GM03348 (cell line): ENCODE results near the gene RAB9A.

Experiments
- DNase-seq: peaks from one replicate; pipeline ENCODE4 v3.0.0; 2012; ENCODE audit warnings: low spot score

The RAB9A gene

DNA sequence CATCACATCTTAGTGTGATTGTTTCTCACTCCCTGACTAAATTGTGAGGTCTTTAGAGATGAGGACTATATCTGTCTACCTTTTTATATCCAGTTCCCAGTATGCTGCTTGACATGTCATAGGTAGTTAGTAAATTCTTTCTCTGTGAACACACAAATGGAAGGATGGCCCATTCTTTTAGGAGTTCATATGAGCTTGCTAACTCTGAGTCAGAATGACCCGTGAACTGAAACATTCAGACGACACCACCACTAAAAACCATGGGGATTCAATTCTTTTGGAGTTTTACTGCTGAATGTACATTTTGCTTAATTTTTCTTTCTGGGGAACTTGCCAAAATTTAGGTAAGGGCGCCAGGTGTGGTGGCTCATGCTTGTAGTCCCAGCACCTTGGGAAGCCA is 59.6 kb downstream of the RAB9A start:
- DNase-seq = no peak

DNA sequence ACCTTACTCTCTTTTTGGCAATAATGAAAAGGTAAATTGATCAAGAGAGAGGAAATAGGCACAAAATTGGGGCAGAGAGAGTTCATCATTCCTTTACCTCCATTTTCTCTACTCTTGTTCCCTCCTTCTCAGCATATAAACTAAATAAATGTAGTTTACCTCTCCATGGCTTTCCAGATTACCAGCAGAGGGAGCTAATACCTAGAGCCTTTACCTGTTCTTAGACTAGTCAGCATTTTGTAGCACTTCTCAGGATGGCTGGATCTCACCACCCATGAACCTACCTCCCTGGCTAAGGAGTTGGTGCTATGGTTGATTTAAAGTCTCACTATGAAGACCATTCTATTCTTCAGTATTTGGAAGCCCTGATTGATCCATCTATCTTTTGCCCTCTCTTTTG is 61.3 kb downstream of the RAB9A start:
- DNase-seq = no peak

DNA sequence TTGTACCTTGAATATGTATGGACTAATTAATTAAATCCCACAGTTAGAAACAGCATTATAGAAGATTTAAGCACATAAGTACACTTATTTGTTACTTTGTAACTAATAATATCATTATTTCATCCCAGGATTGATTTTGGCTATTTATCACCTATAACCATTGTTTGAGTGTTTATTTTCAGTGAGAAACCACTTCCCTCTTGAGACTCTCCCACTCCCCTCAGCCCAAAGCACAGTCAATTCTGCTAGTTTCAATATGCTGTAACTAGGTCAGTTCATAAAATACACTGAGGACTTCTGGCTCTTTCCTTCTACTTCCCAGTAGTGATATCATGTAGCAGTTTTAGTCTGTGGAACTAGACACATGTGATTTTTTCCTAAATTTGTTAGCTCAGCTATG is 61.9 kb downstream of the RAB9A start:
- no peak for DNase-seq

DNA sequence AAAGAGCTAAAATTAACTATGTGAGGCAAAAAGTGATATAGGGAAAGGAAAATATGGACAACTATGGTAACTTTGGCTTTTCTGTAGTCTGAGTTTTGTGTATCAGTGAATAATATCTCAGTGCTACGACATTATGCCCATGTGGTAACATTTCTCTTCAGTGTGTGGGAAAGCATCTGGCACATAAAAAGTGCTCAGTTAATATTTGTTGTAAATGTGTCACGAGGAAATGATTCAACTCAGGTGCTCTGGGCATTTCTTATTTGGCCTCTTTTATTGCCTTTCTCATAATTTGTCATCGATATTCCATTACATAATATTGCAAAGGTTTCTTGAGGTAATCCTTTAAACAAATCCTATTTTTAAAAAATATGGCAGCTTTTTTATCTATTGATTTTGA is 63.2 kb downstream of the RAB9A start:
- no peak for DNase-seq

DNA sequence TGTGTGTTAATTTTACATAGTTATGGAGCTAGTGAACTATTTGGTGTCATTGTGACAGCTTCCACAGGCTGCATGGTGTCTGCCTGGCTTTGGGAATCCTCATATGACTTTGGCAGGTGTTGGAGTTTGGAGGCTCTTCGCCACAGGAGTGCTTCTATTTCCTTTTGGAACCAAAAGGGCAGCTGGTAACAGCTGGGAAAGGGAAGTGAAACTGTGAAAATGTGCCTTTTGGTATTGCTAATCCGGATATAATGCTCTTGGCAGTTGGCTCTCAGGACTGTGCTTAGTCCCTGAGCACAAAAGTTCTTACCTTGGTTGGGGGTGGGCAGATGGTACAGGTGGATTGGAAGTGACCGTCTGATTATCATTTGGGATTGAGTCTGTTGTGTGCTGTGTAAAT is 63.7 kb downstream of the RAB9A start:
- no peak for DNase-seq

DNA sequence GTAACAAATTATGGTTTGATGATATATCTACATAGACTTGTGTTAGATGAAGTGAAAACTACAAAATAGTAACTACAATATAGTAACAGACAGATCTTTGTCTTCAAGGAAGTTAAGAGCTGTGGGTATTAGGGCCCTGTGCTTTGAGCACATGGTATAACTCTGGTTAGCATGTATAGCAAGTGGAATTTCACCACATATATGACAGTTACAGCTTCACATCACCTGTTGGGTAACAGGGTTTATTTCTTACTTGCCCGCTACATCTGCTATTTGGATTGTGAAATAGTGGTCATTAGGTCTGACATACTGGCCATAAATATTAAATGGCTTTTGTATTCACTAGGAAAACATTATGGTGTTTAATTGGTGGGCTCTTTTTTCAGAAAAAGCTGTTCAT is 65.8 kb downstream of the RAB9A start:
- no peak for DNase-seq

DNA sequence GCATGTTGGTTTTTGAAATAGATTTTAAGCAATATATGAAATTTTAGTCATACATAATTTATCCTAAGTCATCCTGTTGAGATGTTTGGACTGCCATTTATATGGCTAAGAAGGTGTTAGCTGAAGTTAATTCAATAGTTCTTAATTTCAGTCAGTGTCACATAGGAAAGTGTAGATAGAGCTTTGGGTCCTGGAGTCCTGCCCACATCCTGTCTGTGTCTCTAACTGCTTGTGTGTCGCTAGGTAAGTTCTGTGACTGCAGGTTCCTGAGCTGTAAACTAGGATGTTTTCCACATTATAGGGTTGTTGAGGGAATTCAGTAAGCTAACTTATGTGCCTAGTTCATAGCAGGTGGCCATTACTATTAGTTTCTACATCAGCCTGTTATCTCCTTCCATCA is 66.3 kb downstream of the RAB9A start:
- no peak for DNase-seq

DNA sequence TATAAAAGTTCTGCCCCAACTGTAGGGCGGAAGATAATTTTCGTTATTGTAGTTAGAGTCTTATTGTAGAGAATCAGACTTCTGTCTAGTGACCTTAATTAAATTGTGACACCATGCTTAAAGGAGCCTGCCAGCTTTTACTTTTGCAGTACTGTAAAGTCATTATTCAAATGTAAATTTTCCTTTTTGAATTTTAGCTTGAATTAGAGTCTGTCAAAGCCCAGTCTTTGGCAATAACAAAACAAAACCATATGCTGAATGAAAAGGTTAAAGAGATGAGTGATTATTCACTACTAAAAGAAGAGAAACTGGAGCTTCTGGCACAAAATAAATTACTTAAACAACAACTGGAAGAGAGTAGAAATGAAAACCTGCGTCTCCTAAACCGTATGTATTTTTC is 67.5 kb downstream of the RAB9A start:
- no peak for DNase-seq

DNA sequence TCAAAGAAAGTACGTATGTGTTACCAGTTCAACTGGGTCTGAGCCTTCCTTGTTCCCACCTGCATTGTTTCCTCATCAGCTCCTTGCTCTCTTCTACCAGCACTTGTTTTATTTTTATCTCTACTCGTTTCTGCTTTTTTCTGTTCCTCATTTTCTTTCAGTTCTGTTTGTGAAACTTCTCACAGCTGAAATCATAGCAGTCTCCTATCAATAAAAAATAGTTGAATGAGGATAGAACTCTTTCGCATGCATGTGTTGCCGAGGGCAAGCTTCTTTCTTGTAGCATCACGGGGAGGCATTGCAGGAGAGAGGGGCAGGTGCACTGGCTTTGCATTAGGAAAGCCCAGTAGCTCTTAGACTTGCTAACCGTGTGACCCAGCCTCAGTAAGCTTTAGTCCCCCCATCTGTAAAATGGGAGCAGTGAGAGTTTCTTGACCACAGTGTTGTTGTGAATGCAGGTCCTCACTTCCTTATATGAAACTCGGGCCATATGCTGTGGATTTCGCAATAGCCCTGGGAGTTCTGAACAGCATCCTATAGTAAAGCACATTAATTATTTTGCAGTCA is 70.3 kb downstream of the RAB9A start:
- no peak for DNase-seq
